Breast epithelium (tissue), 3 donors: ENCODE data around the gene HBE1.

ENCODE experiments used
- POLR2A ChIP-seq: fragments of 450-650 bp; IDR thresholded peaks from one replicate; pipeline ENCODE4 v1.6.1; 2016; ENCODE audit warnings: antibody characterized with exemption, mild to moderate bottlenecking, moderate library complexity
- POLR2AphosphoS5 ChIP-seq, 3 donors: sonication (generic); formaldehyde crosslinking; IDR thresholded peaks; one replicate each; pipeline ENCODE4 v1.6.1; 2017; ENCODE audit warnings: antibody characterized with exemption in 3 of 3
- TF ChIP-seq, protein P1 (sequence below), 3 donors: fragments of 450-650 bp; IDR thresholded peaks; one replicate each; pipeline ENCODE4 v1.5.1; 2016 to 2017; ENCODE audit warnings: antibody characterized with exemption in 3 of 3, mild to moderate bottlenecking in 3 of 3, moderate library complexity in 3 of 3

DNA sequence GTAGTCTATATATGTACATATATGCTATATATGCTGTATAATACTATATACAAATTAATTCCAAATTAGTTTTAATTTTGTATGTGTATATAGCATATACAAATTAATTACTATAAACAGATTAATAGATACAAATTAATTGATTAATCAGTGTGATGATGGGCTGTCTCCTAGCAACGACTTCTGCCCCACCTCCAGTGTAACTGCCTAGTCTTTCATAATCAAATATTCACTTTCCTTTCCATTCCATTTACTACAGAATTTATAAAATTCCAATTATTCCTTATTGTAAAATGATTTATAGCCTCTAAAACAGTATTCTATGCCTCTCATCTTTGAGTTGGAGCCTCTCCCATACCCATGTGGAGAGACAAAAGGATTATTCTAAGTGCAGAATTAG lies 36.4 kb downstream of the HBE1 start:
- TF ChIP-seq, protein P1, sequence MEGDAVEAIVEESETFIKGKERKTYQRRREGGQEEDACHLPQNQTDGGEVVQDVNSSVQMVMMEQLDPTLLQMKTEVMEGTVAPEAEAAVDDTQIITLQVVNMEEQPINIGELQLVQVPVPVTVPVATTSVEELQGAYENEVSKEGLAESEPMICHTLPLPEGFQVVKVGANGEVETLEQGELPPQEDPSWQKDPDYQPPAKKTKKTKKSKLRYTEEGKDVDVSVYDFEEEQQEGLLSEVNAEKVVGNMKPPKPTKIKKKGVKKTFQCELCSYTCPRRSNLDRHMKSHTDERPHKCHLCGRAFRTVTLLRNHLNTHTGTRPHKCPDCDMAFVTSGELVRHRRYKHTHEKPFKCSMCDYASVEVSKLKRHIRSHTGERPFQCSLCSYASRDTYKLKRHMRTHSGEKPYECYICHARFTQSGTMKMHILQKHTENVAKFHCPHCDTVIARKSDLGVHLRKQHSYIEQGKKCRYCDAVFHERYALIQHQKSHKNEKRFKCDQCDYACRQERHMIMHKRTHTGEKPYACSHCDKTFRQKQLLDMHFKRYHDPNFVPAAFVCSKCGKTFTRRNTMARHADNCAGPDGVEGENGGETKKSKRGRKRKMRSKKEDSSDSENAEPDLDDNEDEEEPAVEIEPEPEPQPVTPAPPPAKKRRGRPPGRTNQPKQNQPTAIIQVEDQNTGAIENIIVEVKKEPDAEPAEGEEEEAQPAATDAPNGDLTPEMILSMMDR (IDR thresholded peaks at IDR 0.05), result no peak
- TF ChIP-seq POLR2A, result no peak
- no peak for TF ChIP-seq POLR2AphosphoS5 (IDR thresholded peaks at IDR 0.05)
